H1 (cell line): ENCODE measurements around the gene WDR45. TPM values are rescaled to one million over a fixed set of nuclear protein-coding genes. Genes with fewer than 3 reads are reported as not detected.

ENCODE experiments used
- CTCF ChIA-PET: fragments of 300-600 bp; sonication (Branson Sonifier 250); formaldehyde crosslinking; loops from one replicate; lab custom pipeline; 2021; ENCODE audit not compliant: partially characterized antibody; lab: Charles Lee
- POLR2A ChIA-PET: fragments of 300-600 bp; sonication (Branson Sonifier 250); formaldehyde crosslinking; loops from one replicate; lab custom pipeline; 2021; ENCODE audit warnings: inconsistent platforms; ENCODE audit not compliant: partially characterized antibody; lab: Charles Lee
- DNase-seq, 2 experiments: peaks; one replicate each; pipeline versions ENCODE4 v3.0.0 to v3.0.0-alpha.2; 2010 to 2022; ENCODE audit warnings: low spot score in 2 of 2, low read depth in 1 of 2, mixed read lengths in 1 of 2
- FAIRE-seq: peaks from 2 replicates; lab custom pipeline; 2011; peaks lifted over from hg19 to GRCh38; lab: Jason Lieb, UNC
- H2AFZ ChIP-seq: 2 replicates; pipeline ENCODE4 v1.8.1; 2012; ENCODE audit warnings: low read length, inconsistent platforms
- H2AK5ac ChIP-seq: 2 replicates; pipeline ENCODE4 v1.6.1; 2013; ENCODE audit warnings: low read depth, low read length
- H2BK120ac ChIP-seq: replicated peaks from 2 replicates; pipeline ENCODE3; 2013; ENCODE audit warnings: low read depth, low read length, inconsistent platforms
- H2BK12ac ChIP-seq: 2 replicates; pipeline ENCODE4 v1.6.1; 2013; ENCODE audit warnings: low read depth, low read length
- H2BK15ac ChIP-seq: 2 replicates; pipeline ENCODE4 v1.6.1; 2013; ENCODE audit warnings: low read length
- H2BK20ac ChIP-seq: 2 replicates; pipeline ENCODE4 v1.6.1; 2013; ENCODE audit warnings: low read length
- H2BK5ac ChIP-seq: 2 replicates; pipeline ENCODE4 v1.6.1; 2013; ENCODE audit warnings: low read depth, low read length
- H3K14ac ChIP-seq: 2 replicates; pipeline ENCODE4 v1.6.1; 2013; ENCODE audit warnings: inconsistent platforms; ENCODE audit not compliant: insufficient read length
- H3K18ac ChIP-seq: 2 replicates; pipeline ENCODE4 v1.6.1; 2013; ENCODE audit warnings: low read length; ENCODE audit errors: extremely low read depth
- H3K23ac ChIP-seq: 2 replicates; pipeline ENCODE4 v1.6.1; 2013; ENCODE audit warnings: inconsistent platforms; ENCODE audit not compliant: insufficient read length
- H3K23me2 ChIP-seq: 2 replicates; pipeline ENCODE4 v1.6.1; 2013; ENCODE audit warnings: low read depth, low read length
- H3K27ac ChIP-seq: 2 replicates; pipeline ENCODE4 v1.6.1; 2011; ENCODE audit warnings: low read depth, low read length, inconsistent platforms
- H3K27me3 ChIP-seq, 4 experiments: replicated peaks in 1 of 4; 1 replicate in 1 of 4; 2 replicates in 3 of 4; pipeline versions ENCODE4 v1.6.1 to v1.8.1; 2011 to 2013; ENCODE audit warnings: low read length in 3 of 4, mild to moderate bottlenecking in 3 of 4, inconsistent platforms in 2 of 4, mixed read lengths in 2 of 4, moderate library complexity in 1 of 4; ENCODE audit not compliant: control insufficient read depth in 3 of 4, insufficient read depth in 3 of 4; ENCODE audit errors: extremely low read depth in 1 of 4
- H3K36me3 ChIP-seq, 4 experiments: 2 replicates each; pipeline versions ENCODE4 v1.6.1 to v1.8.1; 2011 to 2013; ENCODE audit warnings: mild to moderate bottlenecking in 4 of 4, low read length in 3 of 4, moderate library complexity in 2 of 4, control low read depth in 1 of 4, inconsistent platforms in 1 of 4; ENCODE audit not compliant: insufficient read depth in 4 of 4, control insufficient read depth in 2 of 4
- H3K4ac ChIP-seq: replicated peaks from 2 replicates; pipeline ENCODE3; 2013; ENCODE audit warnings: low read length, low read depth, mixed read lengths, inconsistent platforms; ENCODE audit not compliant: insufficient read length
- H3K4me1 ChIP-seq, 4 experiments: replicated peaks in 1 of 4; 1 replicate in 1 of 4; 2 replicates in 3 of 4; pipeline versions ENCODE4 v1.6.1 to v1.8.1; 2011 to 2013; ENCODE audit warnings: low read length in 3 of 4, inconsistent platforms in 2 of 4, mixed read lengths in 1 of 4; ENCODE audit not compliant: insufficient read depth in 4 of 4, control insufficient read depth in 3 of 4
- H3K4me2 ChIP-seq, 2 experiments: 2 replicates each; pipeline versions ENCODE4 v1.6.1 to v1.8.1; 2011 to 2013; ENCODE audit warnings: low read depth in 2 of 2, low read length in 2 of 2, control low read depth in 1 of 2, inconsistent platforms in 1 of 2, mild to moderate bottlenecking in 1 of 2; ENCODE audit not compliant: insufficient read depth in 1 of 2
- H3K4me3 ChIP-seq, 4 experiments: fragments of 200-600, 300-600 bp in 1 of 4; sonication (generic), shearing (Covaris generic), sonication (Bioruptor Twin) in 1 of 4; 2 replicates each; pipeline versions ENCODE4 v1.5.1 to v1.8.1; 2011 to 2016; ENCODE audit warnings: low read length in 4 of 4, low read depth in 3 of 4, control low read depth in 2 of 4, inconsistent platforms in 2 of 4, mild to moderate bottlenecking in 2 of 4, mixed read lengths in 1 of 4, moderate library complexity in 1 of 4; ENCODE audit not compliant: insufficient read depth in 2 of 4; ENCODE audit errors: extremely low read depth in 1 of 4
- H3K56ac ChIP-seq: replicated peaks from 2 replicates; pipeline ENCODE3; 2013; ENCODE audit warnings: low read depth, mild to moderate bottlenecking, mixed read lengths, low read length, inconsistent platforms; ENCODE audit not compliant: insufficient read length
- H3K79me1 ChIP-seq: 2 replicates; pipeline ENCODE4 v1.6.1; 2013; ENCODE audit warnings: low read depth, low read length, control low read depth
- H3K79me2 ChIP-seq, 2 experiments: 2 replicates each; pipeline versions ENCODE4 v1.6.1 to v1.8.1; 2012 to 2013; ENCODE audit warnings: low read length in 2 of 2, mild to moderate bottlenecking in 2 of 2, inconsistent platforms in 1 of 2; ENCODE audit not compliant: insufficient read depth in 2 of 2, control insufficient read depth in 1 of 2
- H3K9ac ChIP-seq, 4 experiments: replicated peaks in 1 of 4; 1 replicate in 1 of 4; 2 replicates in 3 of 4; pipeline versions ENCODE4 v1.6.1 to v1.8.1; 2011 to 2013; ENCODE audit warnings: low read depth in 3 of 4, low read length in 3 of 4, control low read depth in 2 of 4, mild to moderate bottlenecking in 2 of 4, moderate library complexity in 2 of 4, inconsistent platforms in 1 of 4; ENCODE audit errors: extremely low read depth in 1 of 4
- H3K9me3 ChIP-seq, 2 experiments: 2 replicates each; pipeline versions ENCODE4 v1.6.1 to v1.8.1; 2012 to 2013; ENCODE audit warnings: mild to moderate bottlenecking in 2 of 2, moderate library complexity in 2 of 2, control low read depth in 1 of 2, inconsistent platforms in 1 of 2, low read depth in 1 of 2, low read length in 1 of 2, mixed read lengths in 1 of 2; ENCODE audit not compliant: insufficient read depth in 2 of 2
- H4K20me1 ChIP-seq, 2 experiments: replicated peaks in 1 of 2; 2 replicates each; pipeline versions ENCODE3 to v1.8.1; 2011 to 2013; ENCODE audit warnings: inconsistent platforms in 2 of 2, low read length in 2 of 2, mild to moderate bottlenecking in 1 of 2; ENCODE audit not compliant: insufficient read depth in 2 of 2, control insufficient read depth in 1 of 2
- H4K5ac ChIP-seq: 2 replicates; pipeline ENCODE4 v1.6.1; 2013; ENCODE audit warnings: low read length, low read depth, mixed read lengths, inconsistent platforms; ENCODE audit not compliant: insufficient read length
- H4K8ac ChIP-seq: 2 replicates; pipeline ENCODE4 v1.8.0; 2013; ENCODE audit warnings: mild to moderate bottlenecking, moderate library complexity, low read length, inconsistent platforms; ENCODE audit not compliant: insufficient read depth; ENCODE audit errors: extremely low read depth
- H4K91ac ChIP-seq: replicated peaks from 2 replicates; pipeline ENCODE3; 2013; ENCODE audit warnings: low read length, mixed read lengths, inconsistent platforms; ENCODE audit not compliant: insufficient read length
- EP300 ChIP-seq, 2 experiments: IDR thresholded peaks; 1 replicate in 1 of 2; 2 replicates in 1 of 2; pipeline ENCODE4 v1.6.1; 2011 to 2012; ENCODE audit warnings: low read depth in 2 of 2, low read length in 2 of 2, mild to moderate bottlenecking in 2 of 2, borderline replicate concordance in 1 of 2, inconsistent platforms in 1 of 2, moderate library complexity in 1 of 2
- GABPA ChIP-seq: IDR thresholded peaks from 2 replicates; pipeline ENCODE4 v1.6.1; 2011; ENCODE audit warnings: mild to moderate bottlenecking, low read length, moderate library complexity, borderline replicate concordance; ENCODE audit not compliant: insufficient read depth
- KDM4A ChIP-seq: IDR thresholded peaks from one replicate; pipeline ENCODE4 v1.7.1; 2012; ENCODE audit warnings: low read depth, mild to moderate bottlenecking, moderate library complexity, low read length, inconsistent platforms; ENCODE audit not compliant: severe bottlenecking
- NRF1 ChIP-seq: IDR thresholded peaks from 2 replicates; pipeline ENCODE4 v1.6.1; 2011; ENCODE audit warnings: mild to moderate bottlenecking, low read depth, low read length, improper control_type of control experiment
- RFX5 ChIP-seq: IDR thresholded peaks from 2 replicates; pipeline ENCODE4 v1.6.1; 2011; ENCODE audit warnings: low read depth, low read length, improper control_type of control experiment, borderline replicate concordance
- SUZ12 ChIP-seq: fragments of 200-600 bp; sonication (generic); IDR thresholded peaks from 2 replicates; pipeline ENCODE4 v1.6.1; 2012; ENCODE audit warnings: mild to moderate bottlenecking, inconsistent platforms, low read length, moderate library complexity, mixed read lengths
- YY1 ChIP-seq: IDR thresholded peaks from 2 replicates; pipeline ENCODE4 v1.6.1; 2011; ENCODE audit warnings: low read depth, mild to moderate bottlenecking, low read length
- ZNF274 ChIP-seq: IDR thresholded peaks from 2 replicates; pipeline ENCODE4 v1.7.0; 2012; ENCODE audit warnings: low read length, borderline replicate concordance; ENCODE audit errors: extremely low read depth
- WGBS, 2 experiments: shearing (Covaris generic) in 1 of 2; methylation state at CpG; one replicate each; pipeline versions ENCODE4 v1.1.6 to v1.1.7; 2013 to 2015; ENCODE audit warnings: low lambda C conversion rate in 2 of 2, mixed read lengths in 2 of 2, inconsistent platforms in 1 of 2, low coverage in 1 of 2, missing lambda C conversion rate in 1 of 2; ENCODE audit not compliant: insufficient replicate concordance in 2 of 2, insufficient coverage in 1 of 2, insufficient read length in 1 of 2; ENCODE audit errors: extremely low coverage in 1 of 2, missing lambda C conversion rate in 1 of 2; 5-methylcytosine and 5-hydroxymethylcytosine counted together
- polyA plus RNA-seq, 7 experiments: library from polyadenylated mRNA; depleted of rRNA in 3 of 7; stranded (reverse) in 5 of 7; unstranded in 2 of 7; fragments of >200 nt in 5 of 7; fragments of 200-250 nt in 2 of 7; gene quantifications; 1 replicate in 5 of 7; 2 replicates in 1 of 7; 4 replicates in 1 of 7; pipeline versions ENCODE4 v1.2.1 to v1.2.3, GENCODE V29; 2011 to 2013; ENCODE audit warnings: missing spikeins in 2 of 7, mixed read lengths in 2 of 7
- total RNA-seq: library from RNA; stranded (reverse); fragmentation: NEBNext Ultra II Directional; extraction: Animal tissue kit (Norgen Biotek cat#: 25700); gene quantifications from 2 replicates; pipeline ENCODE4 v1.2.1, GENCODE V29; 2021

Gene WDR45
- total and polyA plus RNA-seq, 2 of the 8 experiments (the other 6 are each of a cell fraction or from before 2014, with no cell fraction given) = 27.9 to 49.7 TPM

GRCh38 chrX:49116716-49117115, 37.0 kb upstream of the WDR45 start:
- H4K20me1 ChIP-seq = no peaks in the 10 kb centered on the region
- H3K27me3 ChIP-seq = no peaks in the 10 kb centered on the region
- CTCF ChIA-PET = no interaction called here
- H3K4me1 ChIP-seq = no peaks in the 10 kb centered on the region
- no peak overlapping the region for H3K4ac ChIP-seq
- H4K8ac ChIP-seq = no peak overlapping the region
- H3K18ac ChIP-seq = no peak overlapping the region
- POLR2A ChIA-PET = interaction anchor here (1.2 kb wide), 1 partner anchor 57 kb away, joined by 3 read pairs; no protein-coding TSS in a partner anchor
- no peak overlapping the region for H3K56ac ChIP-seq
- no peak overlapping the region for H3K9ac ChIP-seq
- H2AK5ac ChIP-seq = no peak overlapping the region
- TF ChIP-seq NRF1 = no peak
- no peak for TF ChIP-seq SUZ12
- no peak for TF ChIP-seq YY1
- TF ChIP-seq RFX5 = no peak
- no peak for TF ChIP-seq KDM4A
- TF ChIP-seq EP300 (IDR thresholded peaks at IDR 0.05; ENCODE audit: borderline replicate concordance in 1 of 2, low read depth in 2 of 2, low read length in 2 of 2) = no peak
- no peak for TF ChIP-seq GABPA
- TF ChIP-seq ZNF274 = no peak
- no peak overlapping the region for H4K91ac ChIP-seq
- H2BK20ac ChIP-seq = no peak overlapping the region
- no peak overlapping the region for H2BK5ac ChIP-seq
- H3K4me3 ChIP-seq = no peak overlapping the region
- 84% methylated on average over 5 of the region's 5 CpGs; no CpG with 5 or more reads in 1 of the 2 experiments for WGBS, 2 experiments
- H2BK12ac ChIP-seq = no peak overlapping the region
- H2BK15ac ChIP-seq = no peak overlapping the region
- H2AFZ ChIP-seq = no peak overlapping the region
- no peak for DNase-seq
- no peaks in the 10 kb centered on the region for H3K9me3 ChIP-seq
- peaks cover 3 to 34% (median 8%) of the 10 kb centered on the region in 4 experiments; a peak in 6 of 8 replicates for H3K36me3 ChIP-seq
- FAIRE-seq = no peak
- H4K5ac ChIP-seq = no peak overlapping the region
- no peak overlapping the region for H2BK120ac ChIP-seq
- no peaks in the 10 kb centered on the region for H3K23me2 ChIP-seq
- no peaks in the 10 kb centered on the region for H3K79me2 ChIP-seq
- no peaks in the 10 kb centered on the region for H3K79me1 ChIP-seq
- no peak overlapping the region for H3K27ac ChIP-seq
- no peak overlapping the region for H3K14ac ChIP-seq
- H3K4me2 ChIP-seq = no peak overlapping the region
- H3K23ac ChIP-seq = no peak overlapping the region
